SHP77 (cell line): ENCODE data around the gene HOXA3.

ENCODE experiments used
- DNase-seq, 2 experiments: peaks; one replicate each; lab custom pipeline; 2025; lab: John Stamatoyannopoulos, UW

The HOXA3 gene

GRCh38 chr7:27177795-27178320 is 25.5 kb upstream of the HOXA3 start:
- DNase-seq: no peak

- no peak for DNase-seq
Measured at GRCh38 chr7:27176962-27177794, 24.8 kb upstream of the HOXA3 start.

- DNase-seq: no peak
Measured at GRCh38 chr7:27176524-27176845, 24.1 kb upstream of the HOXA3 start.

GRCh38 chr7:27175626-27176523 is 23.5 kb upstream of the HOXA3 start:
- DNase-seq: no peak

GRCh38 chr7:27174874-27175625 is 22.7 kb upstream of the HOXA3 start:
- no peak for DNase-seq

GRCh38 chr7:27173956-27174873 is 21.8 kb upstream of the HOXA3 start, which contains the start of gene HOXA10:
Gene HOXA10, minus strand, starts transcription at chr7:27174320. Its CDS starts 14 bp downstream, at chr7:27174306.
- no peak for DNase-seq

- DNase-seq: no peak
Measured at GRCh38 chr7:27173511-27173955, 21.1 kb upstream of the HOXA3 start.

GRCh38 chr7:27172823-27173510 is 20.6 kb upstream of the HOXA3 start:
- no peak for DNase-seq

GRCh38 chr7:27172315-27172774 is 20.0 kb upstream of the HOXA3 start:
- DNase-seq: no peak

- no peak for DNase-seq
Measured at GRCh38 chr7:27171637-27172314, 19.4 kb upstream of the HOXA3 start.

GRCh38 chr7:27171325-27171636 is 18.9 kb upstream of the HOXA3 start:
- no peak for DNase-seq

GRCh38 chr7:27170426-27171324 is 18.3 kb upstream of the HOXA3 start:
- no peak for DNase-seq

- DNase-seq: no peak
Measured at GRCh38 chr7:27169658-27170425, 17.5 kb upstream of the HOXA3 start.

- DNase-seq: no peak
Measured at GRCh38 chr7:27168265-27168947, 16.0 kb upstream of the HOXA3 start.

GRCh38 chr7:27167916-27168264 is 15.5 kb upstream of the HOXA3 start:
- DNase-seq: no peak

- DNase-seq: no peak
Measured at GRCh38 chr7:27166531-27167505, 14.4 kb upstream of the HOXA3 start.
